ENCODE measurements around the gene RAB11FIP5. TPM values are rescaled to one million over a fixed set of nuclear protein-coding genes. Genes with fewer than 3 reads are reported as not detected.

RAB11FIP5 gene
- total RNA-seq, result 23.3 to 25.4 TPM (median 25.1 TPM) in 3 replicates

GRCh38 chr2:73112913-73113854 is at the start of gene RAB11FIP5:
RAB11FIP5 (minus strand) TSS chr2:73112948; CDS start chr2:73112777, 171 bp downstream.
- H3K27me3 Mint-ChIP-seq (ENCODE audit: low read depth), result peaks cover 9% of the 10 kb centered on the region
- peak within 1 kb of the TSS; percentile 79 for H3K4me3 Mint-ChIP-seq
- TF ChIP-seq CTCF (IDR thresholded peaks at IDR 0.05; ENCODE audit: unreplicated experiment), result no peak
- DNase-seq (ENCODE audit: low spot score in 2 of 2, unreplicated experiment in 2 of 2), result peak; percentile 77 to 84
- H3K9me3 Mint-ChIP-seq, result no peaks in the 10 kb centered on the region
- no peaks in the 10 kb centered on the region for H3K36me3 Mint-ChIP-seq
- H3K4me1 Mint-ChIP-seq, result peaks cover 20% of the 10 kb centered on the region
- H3K27ac Mint-ChIP-seq, result peak within 1 kb of the TSS; percentile 83

GRCh38 chr2:73156539-73157124 is 43.9 kb upstream of the RAB11FIP5 start:
- Mint-ChIP-seq H3K36me3 (no peaks in the 10 kb centered on the region), H3K9me3 (peaks cover 8% of the 10 kb centered on the region), H3K4me3 (peak overlapping the region; percentile 38), H3K27me3 (ENCODE audit: low read depth) (peaks cover 48% of the 10 kb centered on the region), H3K27ac (no peak overlapping the region), H3K4me1 (peaks cover 4% of the 10 kb centered on the region)
- TF ChIP-seq CTCF (IDR thresholded peaks at IDR 0.05; ENCODE audit: unreplicated experiment), result peak; percentile 38
- DNase-seq (ENCODE audit: low spot score in 2 of 2, unreplicated experiment in 2 of 2), result peak; percentile 53 to 74

- DNase-seq (ENCODE audit: low spot score in 2 of 2, unreplicated experiment in 2 of 2), result no peak
- Mint-ChIP-seq H3K4me1 (no peaks in the 10 kb centered on the region), H3K9me3 (peaks cover 6% of the 10 kb centered on the region), H3K27ac (no peak overlapping the region), H3K36me3 (no peaks in the 10 kb centered on the region), H3K4me3 (no peak overlapping the region), H3K27me3 (ENCODE audit: low read depth) (peaks cover 22% of the 10 kb centered on the region)
- TF ChIP-seq CTCF (IDR thresholded peaks at IDR 0.05; ENCODE audit: unreplicated experiment), result no peak
Measured at GRCh38 chr2:73142937-73143336, 30.2 kb upstream of the RAB11FIP5 start.

GRCh38 chr2:73141896-73142295 is 29.1 kb upstream of the RAB11FIP5 start:
- H3K4me3 Mint-ChIP-seq, result no peak overlapping the region
- H3K36me3 Mint-ChIP-seq, result no peaks in the 10 kb centered on the region
- DNase-seq (ENCODE audit: low spot score in 2 of 2, unreplicated experiment in 2 of 2), result no peak

GRCh38 chr2:73135236-73135635 is 22.5 kb upstream of the RAB11FIP5 start:
- DNase-seq (ENCODE audit: low spot score in 2 of 2, unreplicated experiment in 2 of 2), result no peak
- H3K4me3 Mint-ChIP-seq, result no peak overlapping the region
- H3K9me3 Mint-ChIP-seq, result peaks cover 7% of the 10 kb centered on the region
- no peak for TF ChIP-seq CTCF (IDR thresholded peaks at IDR 0.05; ENCODE audit: unreplicated experiment)
- no peaks in the 10 kb centered on the region for H3K4me1 Mint-ChIP-seq
- no peak overlapping the region for H3K27ac Mint-ChIP-seq
- H3K27me3 Mint-ChIP-seq (ENCODE audit: low read depth), result peaks cover 10% of the 10 kb centered on the region
- no peaks in the 10 kb centered on the region for H3K36me3 Mint-ChIP-seq

More at GRCh38 chr2:73141896-73142295, 29.1 kb upstream of the RAB11FIP5 start:
- peaks cover 22% of the 10 kb centered on the region for H3K27me3 Mint-ChIP-seq (ENCODE audit: low read depth)
- no peak overlapping the region for H3K27ac Mint-ChIP-seq
- H3K4me1 Mint-ChIP-seq, result no peaks in the 10 kb centered on the region
- TF ChIP-seq CTCF (IDR thresholded peaks at IDR 0.05; ENCODE audit: unreplicated experiment), result no peak
- peaks cover 7% of the 10 kb centered on the region for H3K9me3 Mint-ChIP-seq

All from mesothelial cell of epicardium (in vitro differentiated cells).